ENCODE results near the gene ENOX1.
A peak's percentile ranks its signal among the peaks of the same experiment; 100 is the strongest.

Gene ENOX1

DNA sequence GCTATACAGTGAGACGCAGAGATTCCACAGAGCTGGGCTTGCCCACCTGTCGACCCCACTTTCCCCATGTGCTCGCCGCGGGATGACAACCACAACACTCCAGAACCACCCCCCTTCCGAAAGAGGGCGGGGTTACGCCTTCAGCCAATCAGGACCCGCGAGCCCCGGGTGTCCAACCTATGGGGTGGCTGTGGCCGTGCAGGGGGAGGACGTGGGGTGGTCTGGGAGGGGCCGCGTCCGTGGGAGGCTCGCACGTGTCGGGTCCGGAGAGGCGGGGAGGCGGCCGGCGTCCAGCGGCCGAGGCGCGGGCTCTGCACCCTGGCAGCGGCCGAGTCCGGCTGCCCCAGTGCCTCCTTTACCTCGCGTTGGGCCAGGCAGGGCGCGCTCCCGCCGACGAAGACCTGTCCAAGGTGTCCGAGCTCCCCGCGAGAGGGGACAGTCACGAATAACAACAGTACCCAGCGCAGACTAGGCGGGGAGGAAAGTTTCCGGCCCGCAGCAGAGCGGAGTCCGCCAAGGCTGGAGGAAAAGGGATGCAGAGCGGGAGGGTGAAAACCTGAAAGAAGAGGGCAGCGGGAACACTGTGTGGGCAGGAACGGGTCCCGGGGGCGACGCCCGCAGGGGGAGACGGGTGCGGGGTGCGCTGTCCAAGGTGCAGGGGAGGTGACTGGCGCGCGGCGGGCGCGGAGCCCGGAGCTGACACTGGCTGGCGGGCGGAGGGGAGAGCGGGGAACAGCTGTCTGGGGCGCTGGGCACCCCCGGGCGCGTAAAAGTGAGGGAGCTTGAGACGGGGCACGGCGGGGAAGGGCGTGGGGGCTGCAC is 911 bp downstream of the ENOX1 start:
- peak overlapping the region; percentile 87 for H3K27ac ChIP-seq
- TF ChIP-seq CTCF (conservative IDR thresholded peaks at IDR 0.05), result no peak
- no peak for TF ChIP-seq ZFX (IDR thresholded peaks at IDR 0.05)

DNA sequence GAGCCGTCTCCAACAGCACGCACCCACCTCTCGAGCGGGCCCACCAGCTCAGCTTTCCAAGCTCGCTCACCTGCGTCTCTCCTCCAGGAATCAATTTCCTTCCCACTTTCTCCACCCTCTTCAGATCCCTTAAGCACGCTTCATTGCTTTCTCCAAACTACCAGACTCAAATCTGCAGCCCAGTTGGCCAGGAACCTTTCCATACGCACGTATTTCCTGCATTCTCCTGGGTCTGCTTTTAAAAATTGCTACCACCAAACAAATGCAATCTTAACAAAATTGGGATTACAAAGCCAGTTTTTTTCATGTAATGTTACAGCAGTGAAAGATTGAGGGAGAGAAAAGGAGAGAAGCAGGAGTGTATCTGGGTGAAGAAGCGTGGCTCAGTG is 1.5 kb downstream of the ENOX1 start:
- H3K27ac ChIP-seq, result 0 out of 2 replicates have a peak overlapping the region, but pooled peaks have one; percentile 87
- TF ChIP-seq CTCF (conservative IDR thresholded peaks at IDR 0.05), result no peak
- TF ChIP-seq ZFX (IDR thresholded peaks at IDR 0.05), result no peak

DNA sequence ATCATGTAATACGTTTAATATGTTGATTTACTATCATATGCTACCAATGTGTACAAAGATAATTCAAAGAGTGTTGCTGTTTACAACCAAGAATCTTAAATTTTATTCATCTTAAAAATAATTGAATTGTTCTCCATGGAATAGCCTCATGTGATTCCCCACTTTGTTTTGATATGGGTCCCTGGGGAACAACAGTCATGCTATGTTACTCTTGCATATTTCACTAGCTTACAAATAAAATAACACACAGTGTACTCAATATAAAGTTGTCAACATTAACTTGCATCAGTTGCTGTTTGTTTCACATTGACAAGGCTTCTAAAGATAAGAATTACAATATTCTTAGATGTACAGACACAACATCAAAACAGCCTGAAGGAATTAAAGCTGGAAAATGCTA is 2.3 kb downstream of the ENOX1 start:
- TF ChIP-seq ZFX (IDR thresholded peaks at IDR 0.05), result no peak
- no peak for TF ChIP-seq CTCF (conservative IDR thresholded peaks at IDR 0.05)
- no peak overlapping the region for H3K27ac ChIP-seq

GRCh38 chr13:43783820-43784219 is 3.0 kb downstream of the ENOX1 start:
- no peak for TF ChIP-seq CTCF (conservative IDR thresholded peaks at IDR 0.05)
- no peak for TF ChIP-seq ZFX (IDR thresholded peaks at IDR 0.05)
- no peak overlapping the region for H3K27ac ChIP-seq

DNA sequence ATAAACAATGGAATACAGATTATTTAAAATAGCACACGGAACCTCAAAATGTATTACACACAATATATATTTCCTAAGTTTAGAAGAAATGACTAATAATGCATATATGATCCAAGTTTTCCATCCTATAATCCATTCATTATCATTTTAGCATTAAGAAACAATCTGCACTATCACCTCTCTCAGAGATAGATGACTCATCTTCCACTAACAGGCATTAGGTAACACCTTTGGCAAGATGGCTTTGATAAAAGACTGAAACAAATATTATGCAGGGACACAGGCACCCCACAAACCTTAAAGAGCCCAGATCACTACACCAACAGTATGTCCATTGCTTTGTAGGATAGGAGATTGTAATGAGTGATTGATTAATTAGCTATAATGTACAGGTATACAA is 4.1 kb downstream of the ENOX1 start:
- TF ChIP-seq CTCF (conservative IDR thresholded peaks at IDR 0.05) (no peak), ZFX (IDR thresholded peaks at IDR 0.05) (no peak)

DNA sequence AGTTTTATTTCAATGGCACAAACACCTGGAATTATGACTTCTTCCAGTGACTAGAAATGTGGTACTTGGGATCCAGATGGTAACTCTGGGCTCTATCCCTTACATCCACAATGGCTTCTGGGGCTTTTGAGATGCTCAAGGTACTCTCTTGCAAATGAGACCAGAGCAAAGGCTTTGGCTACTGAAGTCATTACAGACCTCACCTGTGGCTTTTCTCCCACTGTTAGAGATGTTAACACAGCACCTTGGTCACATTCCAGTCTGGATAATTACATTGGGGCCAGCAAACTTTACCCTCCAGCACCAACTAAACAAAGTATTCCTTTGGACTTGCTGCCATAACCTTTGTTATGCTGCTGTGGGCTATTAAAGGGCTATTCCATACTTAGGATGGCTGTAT is 6.1 kb downstream of the ENOX1 start:
- H3K27ac ChIP-seq, result no peak overlapping the region
- TF ChIP-seq CTCF (conservative IDR thresholded peaks at IDR 0.05) (no peak), ZFX (IDR thresholded peaks at IDR 0.05) (no peak)

More for the DNA sequence above, 4.1 kb downstream of the ENOX1 start:
- H3K27ac ChIP-seq, result no peak overlapping the region

DNA sequence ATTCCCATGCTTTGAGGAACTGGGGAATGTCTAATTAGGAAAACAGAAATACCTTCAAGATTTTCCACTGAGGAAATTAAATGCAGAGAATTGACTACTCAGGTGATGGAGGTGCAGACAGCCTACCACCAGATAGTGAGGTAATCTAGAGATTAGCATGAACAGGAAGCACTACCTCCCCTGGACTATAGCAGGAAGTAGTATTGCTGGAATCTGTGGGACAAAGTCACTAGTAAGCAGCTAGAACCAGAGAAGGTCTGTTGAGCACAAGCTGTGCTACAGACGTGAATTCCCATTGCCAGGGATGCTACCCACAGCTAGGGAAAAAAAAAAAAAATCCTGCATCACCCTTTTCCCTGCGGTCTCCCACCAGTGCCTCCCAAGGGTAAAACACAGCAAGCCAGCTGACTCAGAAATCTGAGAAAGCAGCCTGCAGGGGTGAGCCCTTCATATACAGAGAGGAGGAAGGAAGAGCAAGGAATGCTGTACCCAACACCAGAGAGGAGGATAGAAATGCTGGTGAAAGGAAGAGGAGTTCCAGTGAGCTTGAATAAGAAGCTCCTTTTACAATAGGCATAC is 10.2 kb downstream of the ENOX1 start:
- no peak overlapping the region for H3K27ac ChIP-seq
- no peak for TF ChIP-seq ZFX (IDR thresholded peaks at IDR 0.05)
- no peak for TF ChIP-seq CTCF (conservative IDR thresholded peaks at IDR 0.05)

All from C4-2B (cell line).